ENCODE data around the gene NUDT21. TPM values are rescaled to one million over a fixed set of nuclear protein-coding genes. Genes with fewer than 3 reads are reported as not detected.

The NUDT21 gene
- total RNA-seq, 1 experiment from 2014 or later, result 172 TPM

DNA sequence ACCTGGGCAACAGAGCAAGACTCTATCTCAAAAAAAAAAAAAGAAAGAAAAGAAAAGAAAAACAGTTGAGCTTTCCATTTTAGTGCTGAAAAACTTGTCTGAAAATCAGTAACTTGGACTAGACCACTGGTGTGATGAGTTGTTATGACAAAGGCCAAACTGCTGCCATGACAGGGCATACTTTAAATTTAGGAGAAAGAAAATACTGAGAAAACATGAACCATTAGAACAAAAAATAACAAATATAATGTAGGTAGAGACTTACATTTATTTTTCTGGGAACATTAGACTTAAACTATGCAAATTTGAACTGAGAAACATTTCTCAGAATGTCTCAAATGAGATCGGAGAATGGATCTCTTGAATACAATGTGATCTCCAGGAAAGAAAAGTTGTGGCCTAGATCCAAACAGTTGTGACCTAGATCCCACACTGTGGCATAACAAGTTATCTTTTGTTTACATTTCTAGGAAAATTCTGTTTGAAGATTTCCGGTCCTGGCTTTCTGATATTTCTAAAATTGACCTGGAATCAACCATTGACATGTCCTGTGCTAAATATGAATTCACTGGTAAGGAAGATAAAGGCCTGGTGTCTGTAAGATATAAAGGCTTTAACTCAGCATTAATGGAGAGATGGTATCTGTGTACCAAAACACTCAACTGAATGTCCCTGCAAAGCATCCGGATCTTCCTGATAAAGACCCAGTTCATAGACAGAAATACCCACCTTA lies 11.1 kb upstream of the NUDT21 start:
- no peak for DNase-seq (ENCODE audit: low read depth)

DNA sequence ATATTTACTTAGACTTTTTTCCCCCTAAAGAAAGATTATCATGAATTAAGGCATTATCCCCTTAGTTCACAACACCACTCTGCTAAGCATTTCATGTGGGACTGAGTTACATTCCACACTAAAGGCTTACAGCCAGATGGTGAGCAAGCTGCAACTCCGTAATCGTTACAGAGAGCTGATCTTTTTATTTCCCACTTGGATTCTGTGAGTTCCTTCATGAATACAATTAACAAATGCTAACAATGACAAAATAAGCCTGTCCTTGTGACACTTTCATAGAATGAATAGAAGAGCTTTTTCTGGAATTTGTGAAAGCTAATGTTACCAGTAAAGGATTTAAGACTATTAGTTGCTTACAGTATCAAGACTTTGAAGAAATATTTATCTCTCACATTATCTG lies 9.0 kb upstream of the NUDT21 start:
- no peak for DNase-seq (ENCODE audit: low read depth)

DNA sequence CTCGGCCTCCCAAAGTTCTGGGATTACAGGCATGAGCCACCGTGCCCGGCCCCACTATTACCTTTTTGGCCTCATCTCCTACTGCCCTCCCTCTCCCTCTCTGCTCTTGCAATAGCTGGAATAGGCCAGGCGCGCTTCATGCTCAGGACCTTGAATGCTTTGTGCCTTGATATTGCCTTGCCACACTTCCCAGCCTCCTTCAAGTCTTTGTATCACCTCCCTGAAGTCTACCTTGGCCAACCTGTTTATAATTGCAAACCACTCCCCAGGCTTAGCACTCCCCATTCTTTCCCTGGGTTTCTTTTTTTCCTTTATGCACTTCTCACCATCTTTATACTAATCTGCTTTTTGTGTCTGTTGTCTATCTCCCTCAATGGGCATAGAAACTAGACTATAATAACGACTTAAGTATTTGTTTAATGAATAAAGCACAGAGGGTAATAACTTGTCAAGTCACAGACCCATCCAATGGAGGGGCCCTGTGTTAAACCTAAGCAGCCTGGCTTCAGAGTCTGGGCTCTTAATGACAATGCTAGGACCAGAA lies 6.9 kb upstream of the NUDT21 start:
- DNase-seq (ENCODE audit: low read depth), result no peak

DNA sequence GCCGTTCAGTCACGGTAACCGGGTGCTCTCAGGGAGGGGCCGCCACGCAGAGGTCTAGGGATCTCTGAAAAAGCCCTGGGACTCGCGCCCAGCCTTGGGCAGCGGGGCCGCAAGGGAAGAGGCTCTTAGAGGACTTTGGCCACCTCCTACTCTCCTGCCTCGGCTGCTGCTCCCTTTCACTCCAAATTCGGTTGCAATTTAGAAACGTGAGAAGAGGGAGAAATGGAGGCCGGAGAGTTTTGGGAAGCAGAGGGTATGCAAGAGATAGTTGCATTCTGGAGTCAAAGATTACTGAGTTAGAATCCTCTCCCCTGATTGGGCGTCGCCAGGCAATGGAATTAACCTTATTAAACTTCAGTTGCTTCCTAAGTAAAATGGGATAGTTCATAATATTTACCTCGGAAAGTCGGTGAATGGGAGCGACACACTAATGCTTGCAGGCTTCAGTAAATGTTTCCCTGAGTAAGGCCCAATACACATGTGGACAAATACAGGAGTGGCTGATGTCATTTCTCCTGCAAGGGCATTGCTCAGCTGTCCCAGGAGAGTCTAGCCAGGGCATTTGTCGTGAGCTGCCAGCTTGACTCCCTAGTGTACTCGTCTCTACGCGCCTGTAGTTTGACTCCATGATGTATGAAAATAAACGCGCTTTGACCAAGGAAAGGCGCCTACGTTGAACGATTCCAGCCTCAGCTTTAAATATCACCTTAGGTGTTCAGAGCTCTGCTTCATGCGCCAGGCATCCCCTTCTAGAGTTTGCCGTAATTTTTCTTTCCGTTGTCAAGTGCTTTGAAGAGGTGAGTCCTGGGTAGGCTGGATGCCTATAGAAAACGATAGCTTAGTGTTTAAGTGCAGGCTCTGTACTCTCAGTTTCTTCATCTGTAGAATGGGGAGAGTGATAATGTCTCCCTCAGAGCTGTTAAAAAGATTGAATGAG lies 889 bp upstream of the NUDT21 start:
- DNase-seq (ENCODE audit: low read depth), result peak; percentile 50

DNA sequence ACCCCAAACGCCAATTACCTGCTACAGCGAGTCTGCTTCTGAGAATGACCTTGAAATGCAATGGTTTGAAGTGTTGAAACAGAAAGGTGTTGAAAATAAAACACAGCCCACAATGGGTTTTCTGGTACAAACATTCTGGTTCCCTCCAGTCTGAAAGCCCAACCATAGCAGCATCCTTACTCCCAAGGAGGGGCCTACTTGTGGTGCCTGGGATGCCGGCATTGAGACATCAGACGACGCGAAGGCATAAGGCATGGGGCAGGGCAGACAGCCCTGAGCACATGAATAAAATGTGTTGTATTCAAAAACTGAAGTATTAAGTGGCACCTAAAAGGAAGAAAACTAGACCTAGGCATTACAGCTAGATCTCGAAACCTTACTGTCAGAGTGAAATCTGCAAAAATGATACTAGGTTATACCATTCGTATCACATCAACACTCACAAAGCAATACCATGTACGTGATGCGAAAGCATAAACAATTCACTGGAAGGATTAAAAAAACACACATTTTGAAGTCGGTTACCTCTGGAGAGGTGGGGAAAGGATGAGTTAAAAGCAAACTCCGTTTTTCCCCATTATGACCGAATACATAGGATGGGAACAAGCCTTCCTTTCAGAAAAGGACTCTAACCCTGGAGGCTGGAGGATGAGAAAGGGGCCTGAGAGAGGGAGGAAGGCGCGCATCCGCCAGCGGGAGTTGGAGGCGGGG lies 702 bp downstream of the NUDT21 start:
- DNase-seq (ENCODE audit: low read depth), result peak; percentile 13

DNA sequence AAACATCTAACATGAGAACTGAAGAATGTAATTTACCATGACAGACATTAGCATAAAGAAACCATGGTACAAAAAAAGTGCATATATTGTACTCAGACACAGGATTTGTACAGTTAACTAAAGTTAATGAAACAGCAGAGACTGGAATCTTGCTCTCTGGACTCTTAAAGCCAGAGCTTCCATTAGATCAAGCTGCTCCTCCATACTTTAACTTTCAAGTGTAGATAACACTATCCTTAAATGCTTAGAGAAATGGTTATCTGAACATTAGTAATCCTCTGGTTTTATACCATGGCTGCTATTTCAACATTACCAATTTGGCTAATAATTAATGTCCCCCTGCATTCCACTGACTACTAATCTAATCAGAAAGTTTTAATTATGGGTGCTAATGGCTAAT lies 3.1 kb downstream of the NUDT21 start:
- no peak for DNase-seq (ENCODE audit: low read depth)

DNA sequence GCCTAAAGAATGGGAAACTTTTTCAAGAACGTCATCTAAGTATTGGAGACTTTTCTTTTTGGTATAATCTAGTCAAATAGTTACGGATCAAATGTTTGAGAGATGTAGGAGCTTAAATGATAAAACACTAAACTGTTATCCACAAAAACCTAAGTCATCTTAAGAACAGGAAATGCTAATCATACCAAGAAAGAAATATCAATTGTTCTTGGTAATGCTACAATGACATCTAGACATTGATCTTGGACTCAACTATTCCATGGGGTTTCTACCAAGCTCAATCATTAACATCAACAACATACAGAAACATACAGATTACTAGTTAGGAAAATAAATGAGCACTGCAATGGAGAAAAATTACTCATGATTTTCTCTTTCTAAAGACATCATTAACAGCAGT lies 3.8 kb downstream of the NUDT21 start:
- no peak for DNase-seq (ENCODE audit: low read depth)

DNA sequence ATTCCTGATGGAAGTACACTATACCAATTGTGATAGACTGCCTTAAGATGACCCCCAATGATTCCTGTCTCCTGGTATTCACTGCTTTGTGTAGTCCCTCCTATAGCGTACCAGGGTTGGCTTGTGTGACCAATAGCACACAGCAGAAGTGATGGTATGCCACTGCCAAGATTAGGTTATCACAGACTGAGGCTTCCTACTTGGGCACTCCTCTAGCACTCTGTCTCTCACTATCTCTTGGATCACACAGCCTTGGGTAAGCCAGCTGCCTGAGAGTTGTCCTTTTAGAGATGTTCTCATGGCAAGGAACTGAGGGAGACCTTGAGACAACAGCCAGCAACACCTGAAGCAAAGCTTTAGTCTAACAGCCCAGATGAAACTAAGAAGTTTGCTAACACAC lies 13.1 kb downstream of the NUDT21 start:
- DNase-seq (ENCODE audit: low read depth), result no peak

DNA sequence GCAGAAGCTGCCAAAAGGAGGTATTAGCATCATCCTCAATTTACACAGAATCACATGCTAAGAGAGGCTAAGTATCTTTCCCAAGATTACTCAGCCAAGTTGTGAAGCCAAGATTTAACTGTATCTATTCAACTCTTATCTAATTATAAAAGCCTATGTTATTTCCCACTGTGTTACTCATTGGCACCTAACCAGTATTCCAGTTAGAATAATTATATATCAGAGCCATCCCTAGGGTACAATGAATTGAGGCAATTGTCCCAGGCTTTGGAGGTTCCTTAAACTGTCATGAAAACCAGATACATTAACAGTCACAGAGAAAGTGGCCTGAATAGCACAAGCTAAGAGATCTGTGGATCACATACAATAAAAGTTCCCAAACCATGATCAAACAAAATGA lies 14.9 kb downstream of the NUDT21 start:
- DNase-seq (ENCODE audit: low read depth), result no peak

DNA sequence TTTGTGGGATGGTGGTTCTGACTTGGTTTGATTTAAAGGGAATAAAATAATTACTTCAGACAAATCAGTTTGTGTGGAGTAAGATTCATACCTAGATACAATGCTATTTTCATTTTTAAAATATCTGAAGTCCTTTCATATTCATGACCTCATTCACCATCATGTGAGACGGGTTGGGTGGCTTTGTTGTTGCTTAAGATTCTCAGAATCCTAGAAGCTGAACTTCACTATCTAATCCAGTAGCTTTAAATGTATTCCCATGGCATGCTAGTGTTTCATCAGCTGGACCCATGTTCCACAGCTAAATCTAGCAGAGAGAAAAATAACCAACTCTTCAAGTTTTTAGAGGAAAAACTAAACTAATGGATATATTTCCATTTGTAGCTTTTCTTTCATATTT lies 23.0 kb downstream of the NUDT21 start:
- DNase-seq (ENCODE audit: low read depth), result no peak

DNA sequence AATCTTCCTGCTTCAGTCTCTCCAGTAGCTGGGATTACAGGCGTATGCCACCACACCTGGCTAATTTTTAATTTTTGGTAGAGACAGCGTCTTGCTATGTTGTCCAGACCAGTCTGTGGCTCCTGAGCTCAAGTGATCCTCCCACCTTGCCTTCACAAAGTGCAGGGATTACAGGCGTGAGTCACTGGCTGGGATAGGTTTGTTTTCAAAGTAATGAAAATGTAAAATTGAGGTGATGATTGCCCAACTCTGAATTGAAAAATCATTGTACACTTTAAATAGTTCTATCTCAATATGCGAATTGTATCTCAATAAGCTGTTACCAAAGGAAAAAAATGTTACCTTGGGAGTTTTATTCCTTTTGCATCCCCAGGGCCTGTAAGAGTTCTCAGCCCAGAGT lies 24.5 kb downstream of the NUDT21 start:
- peak; percentile 41 for DNase-seq (ENCODE audit: low read depth)

DNA sequence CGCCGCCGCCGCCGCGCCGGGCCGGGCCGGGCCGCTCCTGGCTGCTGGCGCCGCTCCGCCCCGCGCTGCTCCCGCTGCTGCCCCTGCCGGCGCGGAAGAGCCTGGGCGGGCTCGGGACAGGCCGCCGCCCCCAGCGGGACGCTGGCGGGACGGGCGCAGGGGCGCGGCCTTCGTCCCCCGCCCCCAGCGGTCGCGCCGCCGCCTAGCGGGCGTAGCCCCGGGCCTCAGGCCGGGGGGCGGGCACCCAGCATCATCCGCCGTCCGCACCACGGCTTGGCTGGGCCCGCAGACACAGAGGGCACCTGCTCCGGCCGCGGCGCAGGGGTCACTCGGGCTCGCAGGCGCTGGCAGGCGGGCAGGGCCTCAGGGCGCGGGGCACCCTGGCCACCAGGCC lies 25.7 kb downstream of the NUDT21 start, which contains the start of gene AMFR:
TSS of gene AMFR (minus strand) at position 107 of the 394 bp plus-strand sequence. CDS start 218 bp downstream, outside the sequence.
- DNase-seq (ENCODE audit: low read depth), result peak; percentile 78

DNA sequence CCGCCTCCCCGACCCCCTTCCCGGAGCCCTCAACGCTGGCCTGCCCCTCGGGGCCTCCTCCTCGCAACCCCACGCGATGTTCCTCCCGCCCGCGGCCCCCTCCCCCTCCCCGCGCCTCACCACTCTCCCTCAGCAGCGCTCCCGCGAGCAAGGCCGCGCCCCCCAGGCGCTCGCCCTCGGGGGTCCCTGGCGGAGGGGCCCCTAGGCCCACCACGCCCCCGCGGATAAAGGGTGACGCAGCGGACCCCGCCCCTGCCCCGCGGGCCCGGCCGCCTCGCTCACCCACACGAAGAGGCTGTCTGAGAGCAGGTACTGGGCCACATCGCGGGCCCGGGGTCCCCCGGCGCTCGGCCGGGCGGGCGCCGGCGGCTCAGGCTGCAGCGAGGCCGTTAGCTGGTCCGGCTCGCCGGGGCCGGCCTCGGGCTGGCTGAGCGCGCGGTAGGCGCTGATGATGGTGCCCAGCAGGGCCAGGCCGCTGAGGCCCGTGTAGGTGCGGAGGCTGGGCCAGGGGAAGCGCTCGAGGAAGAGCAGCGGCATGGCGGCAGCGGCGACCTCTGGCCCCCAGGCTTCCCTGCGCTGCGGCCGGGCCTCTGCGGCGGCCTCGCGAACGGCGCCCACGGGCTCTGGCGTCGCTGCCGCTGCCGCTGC lies 26.2 kb downstream of the NUDT21 start:
- no peak for DNase-seq (ENCODE audit: low read depth)

DNA sequence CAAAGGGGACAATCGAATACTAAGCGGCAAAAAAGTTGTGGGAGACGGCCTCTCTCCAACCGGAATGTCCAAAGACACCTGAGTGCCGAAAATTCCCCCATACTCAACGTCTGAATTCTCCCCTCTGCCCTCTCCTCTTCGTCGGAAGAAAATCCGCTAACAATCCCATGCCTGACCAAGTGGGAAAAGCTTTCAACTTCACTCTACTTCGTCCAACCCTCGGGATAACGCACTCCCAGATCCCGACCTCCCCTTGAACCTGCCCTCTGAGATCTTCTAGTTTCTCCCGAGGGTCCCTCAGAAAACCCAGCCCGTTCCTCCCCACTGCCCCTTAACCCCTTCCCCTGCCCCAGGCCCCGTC lies 26.7 kb downstream of the NUDT21 start:
- peak; percentile 30 for DNase-seq (ENCODE audit: low read depth)

DNA sequence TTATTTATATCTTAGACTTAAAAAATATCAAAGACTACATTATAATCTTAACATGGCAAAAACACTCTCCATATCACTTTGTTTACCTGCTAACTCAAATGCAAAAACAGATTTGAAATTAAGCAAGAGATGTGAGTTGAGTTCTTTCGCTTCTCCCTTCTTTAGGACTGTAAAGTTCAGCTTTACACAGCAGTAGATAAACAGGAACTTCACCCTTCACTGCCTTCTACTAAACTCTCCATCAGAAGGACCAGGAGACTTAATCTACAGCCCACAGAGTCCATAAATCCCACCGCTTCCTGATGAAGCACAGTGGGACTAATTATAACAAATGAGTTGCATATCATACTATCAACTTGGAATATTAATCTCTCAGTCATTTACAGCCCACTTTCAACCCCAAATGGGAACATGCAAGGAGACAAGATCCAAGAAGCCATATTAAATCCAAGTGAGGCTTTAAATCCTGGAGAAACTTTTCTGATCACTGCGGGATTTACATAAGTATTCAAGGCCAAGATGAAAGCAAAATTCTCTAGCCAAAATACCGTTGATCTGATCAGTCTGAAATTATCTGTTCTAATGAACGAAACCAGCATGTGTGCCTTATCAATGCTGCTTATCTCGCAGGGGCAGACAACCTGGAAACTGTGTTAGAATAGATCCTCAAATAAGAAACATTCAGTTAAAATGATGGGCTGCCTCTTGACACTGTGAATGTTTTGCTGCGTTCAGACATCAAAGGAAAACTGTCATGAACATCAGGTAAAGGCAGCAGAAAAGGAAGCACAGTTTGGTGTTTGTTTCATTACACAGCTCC lies 27.3 kb downstream of the NUDT21 start:
- no peak for DNase-seq (ENCODE audit: low read depth)

DNA sequence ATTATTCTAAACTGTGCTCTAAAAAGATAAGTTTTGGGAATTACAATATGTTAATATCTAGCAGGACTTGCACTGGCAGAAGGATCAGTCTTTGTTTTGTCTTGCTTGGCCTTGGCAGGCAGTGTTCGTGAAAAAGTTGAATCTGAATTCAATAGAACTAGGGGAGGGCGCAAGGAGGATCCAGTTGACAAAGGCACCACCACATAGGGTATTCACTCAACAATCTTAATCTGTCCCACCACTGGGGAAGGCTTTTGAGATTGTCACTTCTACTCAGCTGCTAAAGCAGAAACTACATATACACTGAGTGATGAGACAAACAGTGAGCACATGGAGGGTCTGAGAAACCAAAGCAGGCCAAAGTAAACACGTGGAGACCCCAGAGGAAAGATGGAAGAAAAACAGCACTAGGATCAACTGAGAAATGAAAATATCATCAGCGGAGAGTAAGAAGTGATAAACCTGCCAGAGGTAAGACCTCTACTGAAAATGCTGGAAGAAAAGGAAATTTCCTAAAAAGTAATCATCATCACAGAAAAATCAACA lies 28.2 kb downstream of the NUDT21 start:
- DNase-seq (ENCODE audit: low read depth), result no peak

DNA sequence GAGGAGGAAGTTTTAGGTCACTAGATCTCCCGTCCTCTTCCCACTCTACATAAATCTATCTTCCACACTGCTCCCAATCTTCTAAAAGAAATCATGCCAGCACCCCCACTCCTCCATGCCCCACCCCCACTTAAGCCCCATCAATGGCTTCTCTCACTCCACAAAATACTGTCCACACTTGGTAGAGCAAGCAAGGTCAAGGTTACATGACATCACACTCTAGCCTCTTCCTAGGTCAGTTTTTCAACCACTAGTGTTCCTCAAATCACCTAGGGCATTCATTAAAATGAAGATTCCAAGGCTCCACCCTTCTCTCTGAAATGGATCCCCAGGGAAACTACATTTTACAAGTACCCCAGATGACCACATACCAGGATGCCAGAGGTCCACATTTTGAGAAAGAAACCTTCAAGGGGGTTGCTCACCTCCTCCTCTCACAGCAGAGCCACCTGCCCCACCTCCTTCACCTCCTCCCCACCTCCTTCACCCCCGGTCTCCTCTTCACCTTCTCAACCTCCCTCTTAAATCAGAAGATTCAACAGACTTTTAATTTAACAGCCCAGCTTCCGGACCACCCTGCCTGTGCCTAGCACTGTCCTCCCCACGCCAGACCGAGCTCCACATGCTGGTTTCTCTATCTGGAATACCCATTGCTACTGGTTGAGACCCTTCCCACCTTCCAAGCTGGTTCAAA lies 29.0 kb downstream of the NUDT21 start:
- DNase-seq (ENCODE audit: low read depth), result no peak

DNA sequence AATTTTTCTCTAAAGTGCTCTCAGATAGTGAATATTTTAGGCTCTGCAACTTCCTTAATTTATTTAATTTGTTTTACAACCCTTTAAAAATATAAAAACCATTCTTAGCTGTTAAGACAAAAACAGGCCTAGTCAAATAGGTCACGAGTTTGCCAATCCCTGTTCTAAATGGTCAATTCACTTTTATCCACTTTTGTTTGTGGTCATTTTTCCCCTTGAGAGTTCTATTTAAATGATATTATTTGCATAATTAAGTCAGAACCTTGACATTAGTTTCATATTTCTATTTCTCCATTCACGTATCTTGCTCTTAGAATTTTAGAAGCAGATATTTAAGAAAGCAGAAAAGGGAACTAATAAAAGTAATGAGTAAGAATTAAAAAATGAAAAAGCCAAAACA lies 29.8 kb downstream of the NUDT21 start:
- DNase-seq (ENCODE audit: low read depth), result no peak

DNA sequence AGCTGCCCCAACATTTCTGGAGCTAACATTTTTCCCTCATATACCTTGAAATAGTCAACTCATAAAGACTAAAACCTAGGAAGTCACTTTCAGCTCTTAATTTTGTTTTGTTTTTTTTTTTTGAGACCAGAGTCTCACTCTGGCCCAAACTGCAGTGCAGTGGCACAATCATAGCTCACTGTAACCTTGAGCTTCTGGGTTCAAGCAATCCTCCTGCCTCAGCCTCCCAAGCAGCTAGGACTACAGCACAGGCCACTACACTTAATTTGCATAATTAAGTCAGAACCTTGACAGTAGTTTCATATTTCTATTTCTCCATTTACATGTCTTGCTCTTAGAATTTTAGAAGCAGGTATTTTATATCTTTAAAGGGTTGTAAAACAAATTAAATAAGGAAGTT lies 30.5 kb downstream of the NUDT21 start:
- no peak for DNase-seq (ENCODE audit: low read depth)
